ENCODE results near the gene WWOX.

Gene WWOX

DNA sequence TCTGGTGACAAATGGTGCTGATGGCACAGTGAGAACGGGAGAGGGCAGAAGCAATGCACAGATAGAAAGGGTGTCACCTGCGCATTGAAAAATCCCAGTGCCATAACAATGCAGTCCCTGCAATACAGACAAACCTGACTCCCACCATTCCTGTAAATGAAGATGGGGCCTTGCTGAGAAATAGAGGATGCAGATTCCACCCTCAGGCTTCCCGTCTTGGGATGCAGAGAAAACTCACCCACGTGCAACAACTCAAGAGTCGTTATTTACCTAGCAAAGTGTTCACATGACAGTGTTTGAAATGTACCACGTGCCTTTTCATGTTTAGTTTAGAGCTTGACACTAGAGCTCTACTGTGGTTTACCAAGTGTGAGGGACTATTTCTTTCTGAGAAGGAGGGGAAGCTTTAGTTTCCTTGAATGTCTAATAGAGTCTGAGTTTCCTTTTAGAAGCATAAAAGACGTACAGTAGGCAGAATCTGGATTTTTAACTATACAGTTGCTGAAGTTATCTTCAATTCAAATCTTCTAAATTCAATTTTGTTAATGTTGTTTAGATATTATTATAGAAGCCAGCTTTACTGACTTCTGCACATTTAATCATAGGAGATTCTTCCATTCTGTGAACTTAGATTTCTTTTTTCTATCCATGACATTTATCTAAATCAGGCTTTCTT lies 35.6 kb downstream of the WWOX start:
- H3K27me3 ChIP-seq (replicated peaks; ENCODE audit: control insufficient read depth, insufficient read depth, low read length): no peaks in the 10 kb centered on the region
- no peak for TF ChIP-seq CTCF (IDR thresholded peaks at IDR 0.05; ENCODE audit: insufficient read depth, low read length, poor library complexity, severe bottlenecking)
- no peak overlapping the region for H3K4me3 ChIP-seq (replicated peaks; ENCODE audit: low read depth, low read length)
- no peaks in the 10 kb centered on the region for H3K36me3 ChIP-seq (ENCODE audit: control insufficient read depth, insufficient read depth, low read length)
- no peak for DNase-seq (ENCODE audit: extremely low read depth, insufficient read length)

GRCh38 chr16:78137179-78137578 lies 37.7 kb downstream of the WWOX start:
- no peak for DNase-seq (ENCODE audit: extremely low read depth, insufficient read length)
- H3K27me3 ChIP-seq (replicated peaks; ENCODE audit: control insufficient read depth, insufficient read depth, low read length): no peaks in the 10 kb centered on the region
- no peak overlapping the region for H3K4me3 ChIP-seq (replicated peaks; ENCODE audit: low read depth, low read length)
- TF ChIP-seq CTCF (IDR thresholded peaks at IDR 0.05; ENCODE audit: insufficient read depth, low read length, poor library complexity, severe bottlenecking): no peak
- no peaks in the 10 kb centered on the region for H3K36me3 ChIP-seq (ENCODE audit: control insufficient read depth, insufficient read depth, low read length)

DNA sequence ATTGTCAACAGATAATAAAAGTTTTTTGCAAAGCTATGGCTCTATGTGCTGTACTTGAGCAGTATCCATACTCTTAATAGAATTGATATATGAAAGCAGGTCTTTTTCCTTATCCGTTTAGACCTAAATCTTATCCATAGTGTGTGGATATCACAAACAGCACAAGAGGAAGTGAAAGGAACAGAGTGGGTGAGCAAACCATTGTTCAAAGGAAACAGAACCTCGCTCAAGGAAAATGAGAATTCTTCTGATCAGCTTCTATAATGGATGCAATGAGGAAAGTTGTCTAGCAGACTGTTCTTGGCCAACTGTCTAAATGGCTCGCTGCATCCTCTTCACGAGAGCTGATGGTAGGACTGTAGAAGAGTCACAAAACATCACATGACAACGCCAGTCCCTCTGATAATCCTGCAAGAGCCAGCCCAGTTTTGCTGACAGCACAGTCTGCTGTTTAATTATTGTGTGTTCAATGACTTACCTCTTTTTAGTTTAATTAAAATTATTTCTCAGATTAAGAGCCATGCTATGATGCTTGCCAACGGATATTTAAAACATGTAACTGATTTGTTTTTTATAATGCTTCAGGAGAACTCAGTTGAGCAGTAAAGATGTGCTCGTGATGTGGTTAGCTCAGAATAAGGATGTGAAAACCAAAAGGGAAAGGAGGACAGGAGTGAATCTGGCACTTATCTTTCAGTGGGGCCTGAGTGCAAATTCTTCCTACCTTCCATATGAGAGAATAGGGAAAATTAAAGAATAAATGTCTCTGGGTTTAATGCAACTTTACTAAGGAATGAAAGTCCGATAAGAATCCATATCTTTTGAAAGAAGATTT lies 38.5 kb downstream of the WWOX start:
- no peaks in the 10 kb centered on the region for H3K27me3 ChIP-seq (replicated peaks; ENCODE audit: control insufficient read depth, insufficient read depth, low read length)
- DNase-seq (ENCODE audit: extremely low read depth, insufficient read length): no peak
- H3K4me3 ChIP-seq (replicated peaks; ENCODE audit: low read depth, low read length): no peak overlapping the region
- no peaks in the 10 kb centered on the region for H3K36me3 ChIP-seq (ENCODE audit: control insufficient read depth, insufficient read depth, low read length)
- no peak for TF ChIP-seq CTCF (IDR thresholded peaks at IDR 0.05; ENCODE audit: insufficient read depth, low read length, poor library complexity, severe bottlenecking)

GRCh38 chr16:78140818-78141466 lies 41.5 kb downstream of the WWOX start:
- TF ChIP-seq CTCF (IDR thresholded peaks at IDR 0.05; ENCODE audit: insufficient read depth, low read length, poor library complexity, severe bottlenecking): no peak
- Histone ChIP-seq H3K36me3 (ENCODE audit: control insufficient read depth, insufficient read depth, low read length) (no peaks in the 10 kb centered on the region), H3K27me3 (replicated peaks; ENCODE audit: control insufficient read depth, insufficient read depth, low read length) (no peaks in the 10 kb centered on the region), H3K4me3 (replicated peaks; ENCODE audit: low read depth, low read length) (no peak overlapping the region)
- no peak for DNase-seq (ENCODE audit: extremely low read depth, insufficient read length)

- no peaks in the 10 kb centered on the region for H3K27me3 ChIP-seq (replicated peaks; ENCODE audit: control insufficient read depth, insufficient read depth, low read length)
- no peak overlapping the region for H3K4me3 ChIP-seq (replicated peaks; ENCODE audit: low read depth, low read length)
- no peaks in the 10 kb centered on the region for H3K36me3 ChIP-seq (ENCODE audit: control insufficient read depth, insufficient read depth, low read length)
- no peak for TF ChIP-seq CTCF (IDR thresholded peaks at IDR 0.05; ENCODE audit: insufficient read depth, low read length, poor library complexity, severe bottlenecking)
- no peak for DNase-seq (ENCODE audit: extremely low read depth, insufficient read length)
Measured at GRCh38 chr16:78142788-78143187, 43.3 kb downstream of the WWOX start.
